HUDEP-2 (cell line): ENCODE results near the gene ARX.

Experiments
- DNase-seq, 76 experiments: peaks; one replicate each; lab custom pipeline; 2025; ENCODE audit not compliant: unreplicated experiment in 76 of 76; lab: John Stamatoyannopoulos, UW

Gene ARX

GRCh38 chrX:25015486-25016360, at the start of gene ARX:
Gene ARX, minus strand, starts transcription at chrX:25015965. Its CDS starts 228 bp downstream, at chrX:25015737.
- DNase-seq: peak in 64 of 76 experiments; percentile 0 to 69 (median 32)

GRCh38 chrX:25059273-25059672, 43.5 kb upstream of the ARX start:
- DNase-seq: no peak

- DNase-seq: peak in 1 of 76 experiments; percentile 6
Observed at GRCh38 chrX:25052798-25053534, 37.2 kb upstream of the ARX start.

GRCh38 chrX:25049971-25050370, 34.2 kb upstream of the ARX start:
- DNase-seq: no peak

GRCh38 chrX:25049357-25049756, 33.6 kb upstream of the ARX start:
- no peak for DNase-seq

- DNase-seq: no peak
Observed at GRCh38 chrX:25048178-25048577, 32.4 kb upstream of the ARX start.

GRCh38 chrX:25043192-25043591, 27.4 kb upstream of the ARX start:
- DNase-seq: no peak

- no peak for DNase-seq
Observed at GRCh38 chrX:25039036-25039435, 23.3 kb upstream of the ARX start.

GRCh38 chrX:25034889-25035288, 19.1 kb upstream of the ARX start:
- DNase-seq: no peak

- no peak for DNase-seq
Observed at GRCh38 chrX:25029288-25029825, 13.6 kb upstream of the ARX start.

GRCh38 chrX:25028726-25029125, 13.0 kb upstream of the ARX start:
- no peak for DNase-seq

GRCh38 chrX:25026576-25026975, 10.8 kb upstream of the ARX start:
- DNase-seq: no peak

GRCh38 chrX:25025615-25026014, 9.8 kb upstream of the ARX start:
- DNase-seq: no peak

- DNase-seq: no peak
Observed at GRCh38 chrX:25023908-25024307, 8.1 kb upstream of the ARX start.

- no peak for DNase-seq
Observed at GRCh38 chrX:25022499-25023325, 6.9 kb upstream of the ARX start.

GRCh38 chrX:25020905-25021449, 5.2 kb upstream of the ARX start:
- DNase-seq: peak in 7 of 76 experiments; percentile 2 to 7 (median 2)

GRCh38 chrX:25020391-25020904, 4.7 kb upstream of the ARX start:
- no peak for DNase-seq

GRCh38 chrX:25019707-25020390, 4.1 kb upstream of the ARX start:
- DNase-seq: no peak

GRCh38 chrX:25018682-25019081, 2.9 kb upstream of the ARX start:
- no peak for DNase-seq
